Pancreas (tissue), 10 donors: Measurements from ENCODE around the gene TBC1D9. TPM values are rescaled to one million over a fixed set of nuclear protein-coding genes. Genes with fewer than 3 reads are reported as not detected.

Source experiments
- ATAC-seq, 4 donors: fragments of 200-7000 bp; cut with Tn5 transposase; one replicate each; pipeline versions ENCODE4 v1.8.0 to v1.9.1; 2020; ENCODE audit warnings: mild to moderate bottlenecking in 4 of 4, moderate library complexity in 4 of 4
- DNase-seq, 6 donors: peaks; one replicate each; pipeline ENCODE4 v3.0.0-alpha.2; 2020
- FAIRE-seq: peaks from 2 replicates; lab custom pipeline; 2012; peaks lifted over from hg19 to GRCh38; lab: Jason Lieb, UNC
- H3K27ac ChIP-seq, 4 donors: fragments of 200-600 bp; sonication (generic); 1 replicate in 3 of 4; 2 replicates in 1 of 4; pipeline versions ENCODE4 v1.5.0 to v1.8.0; 2020
- H3K27me3 ChIP-seq, 4 donors: fragments of 200-600 bp; one replicate each; pipeline ENCODE4 v1.8.0; 2021
- H3K36me3 ChIP-seq, 3 donors: fragments of 200-600 bp; sonication (generic) in 1 of 3; one replicate each; pipeline versions ENCODE4 v1.5.0 to v1.8.0; 2020 to 2021
- H3K4me1 ChIP-seq, 3 donors: fragments of 200-600 bp; one replicate each; pipeline ENCODE4 v1.8.0; 2021
- H3K4me3 ChIP-seq, 4 donors: fragments of 200-600 bp; sonication (generic) in 2 of 4; one replicate each; pipeline versions ENCODE4 v1.5.0 to v1.8.0; 2020 to 2021
- H3K9me3 ChIP-seq, 4 donors: fragments of 200-600 bp; one replicate each; pipeline ENCODE4 v1.8.0; 2021
- CTCF ChIP-seq, 4 donors: fragments of 200-600 bp; sonication (generic) in 3 of 4; IDR thresholded peaks; one replicate each; pipeline versions ENCODE4 v1.5.0 to v1.8.0; 2021; ENCODE audit warnings: antibody characterized with exemption in 4 of 4
- WGBS, 2 donors: extraction: QIAGEN DNeasy Blood & Tissue Kit; methylation state at CpG; one replicate each; pipeline ENCODE4 v1.1.7; 2013; 5-methylcytosine and 5-hydroxymethylcytosine counted together
- intact Hi-C, 3 donors: fragments of 100-400 bp; cut with DNase I; formaldehyde crosslinking; loops; one replicate each; pipeline versions ENCODE4 v1.11.1 to v1.14.2; 2022
- polyA plus RNA-seq, 2 donors: library from polyadenylated mRNA; stranded (reverse); fragments of 200-250 nt; gene quantifications; one replicate each; pipeline ENCODE4 v1.2.3, GENCODE V29; 2013
- total RNA-seq, 6 donors: library from RNA; stranded (reverse); fragmentation: NEBNext Ultra II Directional in 4 of 6; extraction: Animal tissue kit (Norgen Biotek cat#: 25700) in 4 of 6; gene quantifications; one replicate each; pipeline versions ENCODE4 v1.2.1 to v1.2.4, GENCODE V29; 2021 to 2023
- donor health status: healthy with polysubstance abuse.
- donor health status: DM: no; HTN: no; CAD: no; lungs with moderate emphysema.
- donor health status: DM: no; HTN: no; CAD: no.
- donor health status: control.
- donor health status: control.
- donor health status: Bipolar disorder and iron deficiency.
- donor health status: DM: yes; HTN: yes; CAD: no.
- donor health status: DM: no; HTN: no; CAD: no.
- donor health status: DM: no; HTN: no; CAD: no.
- donor health status: DM: yes; HTN: yes; CAD: no.

TBC1D9 gene
- total and polyA plus RNA-seq, 8 donors, result 5.3 to 17.9 (median 9.8) TPM

- Histone ChIP-seq H3K36me3 (peaks cover 0 to 21% (median 0%) of the 10 kb centered on the region in 3 donors), H3K4me3 (no peak overlapping the region), H3K4me1 (no peaks in the 10 kb centered on the region), H3K9me3 (no peaks in the 10 kb centered on the region), H3K27me3 (no peaks in the 10 kb centered on the region), H3K27ac (no peak overlapping the region)
- 92 to 94% methylated on average over 33 of the region's 33 CpGs for WGBS, 2 donors
- DNase-seq (no peak), FAIRE-seq (no peak), ATAC-seq (no peak)
- intact Hi-C loops, result no loop called here
- TF ChIP-seq CTCF (IDR thresholded peaks at IDR 0.05), result no peak
Observed at GRCh38 chr4:140622333-140622958, 133.7 kb downstream of the TBC1D9 start.

- no peak for ATAC-seq
Observed at GRCh38 chr4:140621161-140621560, 135.0 kb downstream of the TBC1D9 start.

GRCh38 chr4:140617499-140618248 is 138.5 kb downstream of the TBC1D9 start:
- no peak overlapping the region for H3K27ac ChIP-seq
- H3K27me3 ChIP-seq, result peaks cover 0 to 4% (median 0%) of the 10 kb centered on the region in 4 donors
- H3K9me3 ChIP-seq, result no peaks in the 10 kb centered on the region
- intact Hi-C loops, result loop anchor here in 1 of 3 donors (10.0 kb wide), 1 partner anchor 253 kb away; no protein-coding TSS in a partner anchor
- H3K36me3 ChIP-seq, result peaks cover 0 to 5% (median 0%) of the 10 kb centered on the region in 3 donors
- TF ChIP-seq CTCF (IDR thresholded peaks at IDR 0.05), result no peak
- WGBS, 2 donors, result 52 to 65% methylated on average over 7 of the region's 7 CpGs
- FAIRE-seq (no peak), DNase-seq (no peak), ATAC-seq (no peak)
- no peaks in the 10 kb centered on the region for H3K4me1 ChIP-seq
- no peak overlapping the region for H3K4me3 ChIP-seq

More at GRCh38 chr4:140621161-140621560, 135.0 kb downstream of the TBC1D9 start:
- Histone ChIP-seq H3K4me3 (no peak overlapping the region), H3K27me3 (no peaks in the 10 kb centered on the region), H3K4me1 (no peaks in the 10 kb centered on the region), H3K9me3 (no peaks in the 10 kb centered on the region), H3K36me3 (peaks cover 0 to 16% (median 0%) of the 10 kb centered on the region in 3 donors), H3K27ac (no peak overlapping the region)
- no peak for FAIRE-seq
- 92 to 99% methylated on average over 3 of the region's 3 CpGs for WGBS, 2 donors
- intact Hi-C loops, result no loop called here
- TF ChIP-seq CTCF (IDR thresholded peaks at IDR 0.05), result no peak
- DNase-seq, result no peak

- H3K4me3 ChIP-seq, result no peak overlapping the region
- WGBS, 2 donors, result 51 to 57% methylated on average over 1 of the region's 1 CpG
- TF ChIP-seq CTCF (IDR thresholded peaks at IDR 0.05), result no peak
- DNase-seq (no peak), ATAC-seq (no peak), FAIRE-seq (no peak)
- H3K36me3 ChIP-seq, result no peaks in the 10 kb centered on the region
- no peaks in the 10 kb centered on the region for H3K4me1 ChIP-seq
- peaks cover 0 to 4% (median 0%) of the 10 kb centered on the region in 4 donors for H3K27me3 ChIP-seq
- no peak overlapping the region for H3K27ac ChIP-seq
- intact Hi-C loops, result loop anchor here in 1 of 3 donors (10.0 kb wide), 1 partner anchor 251 kb away; no protein-coding TSS in a partner anchor
- no peaks in the 10 kb centered on the region for H3K9me3 ChIP-seq
Observed at GRCh38 chr4:140615451-140615850, 140.7 kb downstream of the TBC1D9 start.
